ENCODE measurements around the gene KRTAP10-7.

Gene KRTAP10-7

GRCh38 chr21:44567481-44568171, 32.8 kb upstream of the KRTAP10-7 start:
- DNase-seq (ENCODE audit: low spot score), result no peak
- in situ Hi-C loops (cut with MboI; ENCODE audit: low pct_unique_long_range_greater_than_20kb, low sequenced_read_pairs, unreplicated experiment), result no loop called here
- no peak for TF ChIP-seq CTCF (IDR thresholded peaks at IDR 0.05; ENCODE audit: extremely low read depth, insufficient read depth, missing control alignments)

- in situ Hi-C loops (cut with MboI; ENCODE audit: low pct_unique_long_range_greater_than_20kb, low sequenced_read_pairs, unreplicated experiment), result no loop called here
- no peak for TF ChIP-seq CTCF (IDR thresholded peaks at IDR 0.05; ENCODE audit: extremely low read depth, insufficient read depth, missing control alignments)
- no peak for DNase-seq (ENCODE audit: low spot score)
These were observed 32.1 kb upstream of the KRTAP10-7 start for GRCh38 chr21:44568261-44568660.

- in situ Hi-C loops (cut with MboI; ENCODE audit: low pct_unique_long_range_greater_than_20kb, low sequenced_read_pairs, unreplicated experiment), result no loop called here
- DNase-seq (ENCODE audit: low spot score), result no peak
- TF ChIP-seq CTCF (IDR thresholded peaks at IDR 0.05; ENCODE audit: extremely low read depth, insufficient read depth, missing control alignments), result no peak
These were observed 31.5 kb upstream of the KRTAP10-7 start for GRCh38 chr21:44568667-44569556.

- in situ Hi-C loops (cut with MboI; ENCODE audit: low pct_unique_long_range_greater_than_20kb, low sequenced_read_pairs, unreplicated experiment), result no loop called here
- DNase-seq (ENCODE audit: low spot score), result no peak
- TF ChIP-seq CTCF (IDR thresholded peaks at IDR 0.05; ENCODE audit: extremely low read depth, insufficient read depth, missing control alignments), result no peak
These were observed 30.4 kb upstream of the KRTAP10-7 start for GRCh38 chr21:44569861-44570517.

GRCh38 chr21:44571296-44571695, 29.1 kb upstream of the KRTAP10-7 start:
- in situ Hi-C loops (cut with MboI; ENCODE audit: low pct_unique_long_range_greater_than_20kb, low sequenced_read_pairs, unreplicated experiment), result no loop called here
- no peak for TF ChIP-seq CTCF (IDR thresholded peaks at IDR 0.05; ENCODE audit: extremely low read depth, insufficient read depth, missing control alignments)
- DNase-seq (ENCODE audit: low spot score), result no peak
